IPS-15b (cell line): ENCODE data around the gene CDK6.

ENCODE experiments used
- H3K27me3 ChIP-seq: one replicate; pipeline ENCODE4 v1.6.1; 2013; ENCODE audit warnings: low read length; ENCODE audit not compliant: control insufficient read depth, insufficient read depth
- H3K36me3 ChIP-seq: one replicate; pipeline ENCODE4 v1.6.1; 2013; ENCODE audit warnings: low read length; ENCODE audit not compliant: control insufficient read depth, insufficient read depth
- H3K4me1 ChIP-seq: one replicate; pipeline ENCODE4 v1.6.1; 2013; ENCODE audit warnings: mild to moderate bottlenecking, low read length; ENCODE audit not compliant: control insufficient read depth, insufficient read depth
- H3K4me3 ChIP-seq: one replicate; pipeline ENCODE4 v1.5.1; 2013; ENCODE audit warnings: low read depth, low read length
- H3K9ac ChIP-seq: one replicate; pipeline ENCODE4 v1.6.1; 2013; ENCODE audit warnings: low read depth, mild to moderate bottlenecking, low read length
- H3K9me3 ChIP-seq: one replicate; pipeline ENCODE4 v1.6.1; 2013; ENCODE audit warnings: mild to moderate bottlenecking, low read length; ENCODE audit not compliant: control insufficient read depth, insufficient read depth

Gene CDK6

DNA sequence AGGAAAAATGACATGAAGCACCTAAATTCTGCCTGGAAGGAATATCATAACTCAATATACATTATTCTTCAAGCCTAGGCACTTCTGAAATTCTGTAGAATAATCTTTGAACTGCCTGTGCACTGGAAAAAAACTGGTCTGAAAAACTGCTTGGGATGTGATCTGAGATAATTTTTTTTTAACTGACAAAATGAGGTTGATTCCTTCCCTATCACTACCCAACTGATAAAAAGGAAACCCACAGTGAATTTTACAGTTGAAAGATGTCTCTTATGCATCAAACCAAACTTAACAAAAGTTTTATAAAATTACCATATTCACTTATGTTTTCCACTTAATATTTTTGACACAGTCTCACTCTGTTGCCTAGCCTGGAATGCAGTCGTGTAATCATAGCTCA lies 179.0 kb downstream of the CDK6 start:
- Histone ChIP-seq H3K9me3 (no peaks in the 10 kb centered on the region), H3K27me3 (no peaks in the 10 kb centered on the region), H3K4me1 (no peaks in the 10 kb centered on the region), H3K4me3 (no peak overlapping the region), H3K36me3 (no peaks in the 10 kb centered on the region), H3K9ac (no peak overlapping the region)

DNA sequence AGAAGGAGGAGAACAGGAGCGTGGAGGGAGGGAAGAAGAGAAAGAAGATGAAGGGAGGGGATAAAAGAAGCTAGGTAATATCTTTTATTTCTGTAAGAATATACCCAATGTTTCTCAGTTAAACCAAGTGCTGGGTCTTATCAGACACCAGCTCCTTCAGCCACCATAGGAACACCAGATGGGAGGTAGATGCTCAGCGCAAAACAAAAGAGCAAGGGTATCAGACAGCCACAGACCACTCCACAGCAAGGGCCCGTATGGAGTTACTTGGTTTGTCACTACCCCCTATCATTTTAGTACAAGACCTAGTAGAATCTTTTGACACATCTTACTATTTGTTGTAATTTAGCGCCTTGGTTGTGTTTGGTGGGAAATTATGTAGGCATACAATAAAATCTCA lies 180.3 kb downstream of the CDK6 start:
- Histone ChIP-seq H3K9me3 (no peaks in the 10 kb centered on the region), H3K4me1 (no peaks in the 10 kb centered on the region), H3K4me3 (no peak overlapping the region), H3K36me3 (no peaks in the 10 kb centered on the region), H3K9ac (no peak overlapping the region), H3K27me3 (no peaks in the 10 kb centered on the region)

GRCh38 chr7:92655346-92655884 lies 181.0 kb downstream of the CDK6 start:
- no peaks in the 10 kb centered on the region for H3K27me3 ChIP-seq
- H3K4me3 ChIP-seq: no peak overlapping the region
- no peak overlapping the region for H3K9ac ChIP-seq
- H3K9me3 ChIP-seq: no peaks in the 10 kb centered on the region
- no peaks in the 10 kb centered on the region for H3K36me3 ChIP-seq
- no peaks in the 10 kb centered on the region for H3K4me1 ChIP-seq

DNA sequence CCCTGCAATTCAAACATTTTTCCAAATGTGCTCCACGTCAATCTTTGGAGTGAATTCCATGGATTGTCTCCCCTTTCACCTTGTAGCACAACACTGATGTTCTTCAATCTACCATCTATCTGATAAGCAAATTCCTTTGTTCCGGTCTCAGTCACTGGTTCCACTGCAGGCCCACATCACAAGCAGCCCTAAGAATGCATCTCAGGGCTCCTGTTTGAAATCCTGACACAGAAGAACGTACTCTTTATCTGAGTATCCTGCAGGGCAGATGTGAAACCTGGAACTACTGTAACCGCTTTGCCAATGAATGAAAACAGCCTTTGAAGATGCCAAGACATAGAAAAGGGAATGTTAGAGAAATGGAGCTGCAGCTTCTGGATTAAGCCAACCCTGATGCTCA lies 183.2 kb downstream of the CDK6 start:
- Histone ChIP-seq H3K9me3 (no peaks in the 10 kb centered on the region), H3K9ac (no peak overlapping the region), H3K27me3 (no peaks in the 10 kb centered on the region), H3K4me1 (no peaks in the 10 kb centered on the region), H3K4me3 (no peak overlapping the region), H3K36me3 (no peaks in the 10 kb centered on the region)

GRCh38 chr7:92652536-92652935 lies 183.8 kb downstream of the CDK6 start:
- H3K9me3 ChIP-seq: no peaks in the 10 kb centered on the region
- H3K36me3 ChIP-seq: no peaks in the 10 kb centered on the region
- H3K4me1 ChIP-seq: no peaks in the 10 kb centered on the region
- H3K4me3 ChIP-seq: no peak overlapping the region
- H3K9ac ChIP-seq: no peak overlapping the region
- H3K27me3 ChIP-seq: no peaks in the 10 kb centered on the region

- Histone ChIP-seq H3K27me3 (no peaks in the 10 kb centered on the region), H3K4me3 (no peak overlapping the region), H3K9me3 (no peaks in the 10 kb centered on the region), H3K4me1 (peaks cover 1% of the 10 kb centered on the region), H3K36me3 (no peaks in the 10 kb centered on the region), H3K9ac (no peak overlapping the region)
Measured at GRCh38 chr7:92650391-92650790, 186.0 kb downstream of the CDK6 start.

DNA sequence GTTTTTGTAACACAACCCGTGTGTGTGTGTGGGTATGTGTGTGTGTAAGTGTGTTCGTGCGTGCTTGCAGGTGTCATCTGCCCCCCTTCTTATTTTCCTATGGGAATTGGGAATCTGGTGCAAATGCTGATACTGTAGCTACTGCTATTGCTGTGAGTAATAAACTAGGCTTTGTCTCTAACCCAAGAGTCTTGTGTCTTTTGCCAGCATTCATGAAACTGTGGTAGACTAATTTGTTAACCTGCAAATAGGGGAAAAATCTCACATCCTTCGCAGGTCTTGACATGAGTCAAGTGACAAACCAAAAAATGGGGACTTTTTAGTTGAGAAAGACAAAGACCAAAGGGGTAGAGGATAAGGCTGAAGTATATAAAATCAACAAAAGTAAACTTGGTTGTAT lies 188.3 kb downstream of the CDK6 start:
- Histone ChIP-seq H3K27me3 (no peaks in the 10 kb centered on the region), H3K4me1 (peaks cover 3% of the 10 kb centered on the region), H3K9ac (no peak overlapping the region)

GRCh38 chr7:92647652-92648051 lies 188.7 kb downstream of the CDK6 start:
- no peaks in the 10 kb centered on the region for H3K36me3 ChIP-seq

More for the DNA sequence above, 188.3 kb downstream of the CDK6 start:
- Histone ChIP-seq H3K9me3 (no peaks in the 10 kb centered on the region), H3K36me3 (no peaks in the 10 kb centered on the region), H3K4me3 (no peak overlapping the region)

DNA sequence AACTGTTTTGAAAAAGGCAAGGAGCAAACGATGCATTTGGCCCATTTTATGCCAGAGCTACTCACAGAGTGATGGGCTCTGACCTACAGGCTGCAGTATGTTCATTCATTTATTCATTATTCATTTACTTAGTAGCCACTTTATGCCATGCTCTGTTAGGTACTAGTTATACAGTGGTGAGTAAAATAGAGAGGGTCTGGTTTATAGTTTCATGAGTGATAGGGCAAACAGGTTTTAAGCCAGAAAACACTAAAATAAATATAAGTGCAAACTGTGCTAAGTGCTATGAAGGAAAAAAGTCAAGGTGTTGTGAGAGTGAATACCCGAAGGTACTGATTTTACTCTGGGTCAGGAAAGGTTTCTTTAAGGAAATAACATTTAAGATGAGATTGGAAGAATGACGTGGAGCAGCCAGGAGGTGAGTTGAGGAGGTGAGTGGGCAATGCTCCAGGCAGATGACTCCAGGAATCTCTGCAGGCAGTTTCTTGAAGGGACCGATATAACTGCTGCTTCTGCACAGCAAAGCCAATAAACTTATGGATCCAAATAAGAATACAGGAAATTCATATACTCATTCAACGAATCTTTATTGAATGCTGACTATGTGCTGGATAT lies 189.3 kb downstream of the CDK6 start:
- H3K36me3 ChIP-seq: no peaks in the 10 kb centered on the region
- H3K9ac ChIP-seq: no peak overlapping the region
- H3K4me3 ChIP-seq: no peak overlapping the region
- no peaks in the 10 kb centered on the region for H3K9me3 ChIP-seq
- no peaks in the 10 kb centered on the region for H3K27me3 ChIP-seq
- peaks cover 3% of the 10 kb centered on the region for H3K4me1 ChIP-seq

More at GRCh38 chr7:92647652-92648051, 188.7 kb downstream of the CDK6 start:
- Histone ChIP-seq H3K4me1 (peaks cover 3% of the 10 kb centered on the region), H3K4me3 (no peak overlapping the region), H3K27me3 (no peaks in the 10 kb centered on the region), H3K9ac (no peak overlapping the region), H3K9me3 (no peaks in the 10 kb centered on the region)

DNA sequence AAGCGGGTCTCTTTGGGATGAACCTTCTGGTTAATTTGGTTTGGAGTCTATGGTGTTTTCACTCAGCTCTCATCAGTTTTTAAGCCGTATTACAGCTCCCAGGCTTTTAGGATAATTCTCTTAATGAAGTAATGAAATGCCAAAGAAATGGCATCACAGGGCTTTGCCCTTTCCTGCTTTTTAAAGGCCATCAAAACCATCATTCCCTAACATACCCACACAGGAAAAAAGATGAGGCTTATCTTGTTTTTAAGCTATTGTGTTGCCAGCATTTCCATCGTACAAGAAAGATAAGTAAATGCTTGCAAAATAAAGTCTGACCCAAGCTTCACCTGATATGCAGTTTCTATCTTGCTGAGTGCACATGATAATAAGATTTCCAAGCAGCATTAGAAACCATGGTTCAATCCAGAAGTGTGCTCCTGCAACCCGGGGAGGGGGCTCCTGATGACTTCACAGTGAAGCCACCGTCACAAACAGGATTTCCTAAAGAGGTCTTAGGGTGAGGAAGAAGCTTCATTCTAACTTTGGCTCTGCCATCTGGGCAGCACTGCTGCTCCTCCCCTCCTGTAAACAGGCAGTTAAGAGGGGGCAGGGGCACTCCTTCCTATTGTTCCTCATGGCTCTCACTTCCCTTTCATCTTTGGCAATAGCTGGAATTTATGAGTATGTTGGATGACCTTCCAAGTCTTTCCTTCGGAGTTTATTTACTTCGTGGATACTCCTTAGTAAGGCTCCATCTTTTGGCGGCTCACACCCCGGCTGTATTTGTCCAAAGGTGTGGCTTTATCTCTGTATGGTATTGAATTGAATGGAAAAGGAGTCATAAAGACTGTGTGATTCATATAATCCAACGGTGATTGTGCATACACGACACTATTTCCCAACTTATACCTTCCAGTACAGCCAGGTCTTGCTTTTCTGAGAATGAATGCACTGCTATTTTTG lies 191.0 kb downstream of the CDK6 start:
- Histone ChIP-seq H3K9ac (no peak overlapping the region), H3K36me3 (no peaks in the 10 kb centered on the region), H3K9me3 (no peaks in the 10 kb centered on the region), H3K27me3 (no peaks in the 10 kb centered on the region), H3K4me3 (no peak overlapping the region), H3K4me1 (peaks cover 3% of the 10 kb centered on the region)

GRCh38 chr7:92644406-92645113 lies 191.8 kb downstream of the CDK6 start:
- Histone ChIP-seq H3K27me3 (no peaks in the 10 kb centered on the region), H3K9me3 (no peaks in the 10 kb centered on the region), H3K4me1 (peaks cover 3% of the 10 kb centered on the region), H3K4me3 (no peak overlapping the region), H3K9ac (no peak overlapping the region), H3K36me3 (no peaks in the 10 kb centered on the region)
